Cardiac fibroblast (primary cell): Measurements from ENCODE around the gene CASZ1.

Experiments
- DNase-seq, 2 donors: peaks; one replicate each; pipeline versions ENCODE4 v3.0.0 to v3.0.0-alpha.2; 2010; ENCODE audit warnings: low read depth in 2 of 2
- H3K4me3 ChIP-seq, 2 donors: replicated peaks in 1 of 2; 1 replicate in 1 of 2; 2 replicates in 1 of 2; pipeline ENCODE4 v1.5.1; 2011; ENCODE audit warnings: low read depth in 2 of 2, low read length in 2 of 2, mild to moderate bottlenecking in 2 of 2, moderate library complexity in 1 of 2
- TF ChIP-seq, protein P1 (sequence below): IDR thresholded peaks from one replicate; pipeline ENCODE4 v1.5.1; 2011; ENCODE audit warnings: low read depth, mild to moderate bottlenecking, low read length, inconsistent platforms

CASZ1 gene

GRCh38 chr1:10835822-10836421 is 39.5 kb upstream of the CASZ1 start:
- peak; percentile 5 to 39 for DNase-seq

DNA sequence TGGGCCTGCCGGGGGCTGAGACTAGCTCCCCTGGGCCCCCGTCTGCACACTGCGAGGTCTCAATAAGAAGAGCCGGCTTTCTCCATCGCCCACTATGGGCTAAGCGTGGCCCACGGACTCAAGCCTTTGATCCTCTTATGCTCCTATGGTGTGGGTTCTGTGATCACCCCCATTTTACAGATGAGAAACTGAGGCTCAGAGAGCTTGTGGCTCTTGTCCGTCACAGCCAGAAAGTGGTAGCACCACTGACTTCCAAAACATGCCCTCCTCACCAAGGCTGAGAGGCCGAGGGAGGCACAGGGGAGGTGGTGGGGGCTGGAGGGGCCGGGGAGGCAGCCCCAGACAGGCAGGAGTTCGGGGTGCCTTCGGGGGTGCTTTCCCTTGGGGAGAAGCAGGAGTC is 39.0 kb upstream of the CASZ1 start:
- DNase-seq = no peak
- TF ChIP-seq, protein P1, sequence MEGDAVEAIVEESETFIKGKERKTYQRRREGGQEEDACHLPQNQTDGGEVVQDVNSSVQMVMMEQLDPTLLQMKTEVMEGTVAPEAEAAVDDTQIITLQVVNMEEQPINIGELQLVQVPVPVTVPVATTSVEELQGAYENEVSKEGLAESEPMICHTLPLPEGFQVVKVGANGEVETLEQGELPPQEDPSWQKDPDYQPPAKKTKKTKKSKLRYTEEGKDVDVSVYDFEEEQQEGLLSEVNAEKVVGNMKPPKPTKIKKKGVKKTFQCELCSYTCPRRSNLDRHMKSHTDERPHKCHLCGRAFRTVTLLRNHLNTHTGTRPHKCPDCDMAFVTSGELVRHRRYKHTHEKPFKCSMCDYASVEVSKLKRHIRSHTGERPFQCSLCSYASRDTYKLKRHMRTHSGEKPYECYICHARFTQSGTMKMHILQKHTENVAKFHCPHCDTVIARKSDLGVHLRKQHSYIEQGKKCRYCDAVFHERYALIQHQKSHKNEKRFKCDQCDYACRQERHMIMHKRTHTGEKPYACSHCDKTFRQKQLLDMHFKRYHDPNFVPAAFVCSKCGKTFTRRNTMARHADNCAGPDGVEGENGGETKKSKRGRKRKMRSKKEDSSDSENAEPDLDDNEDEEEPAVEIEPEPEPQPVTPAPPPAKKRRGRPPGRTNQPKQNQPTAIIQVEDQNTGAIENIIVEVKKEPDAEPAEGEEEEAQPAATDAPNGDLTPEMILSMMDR = no peak
- no peak overlapping the region for H3K4me3 ChIP-seq

More at GRCh38 chr1:10835822-10836421, 39.5 kb upstream of the CASZ1 start:
- H3K4me3 ChIP-seq = no peak overlapping the region
- TF ChIP-seq, protein P1 = no peak

- TF ChIP-seq, protein P1 = no peak
- DNase-seq = no peak
- no peak overlapping the region for H3K4me3 ChIP-seq
Observed at GRCh38 chr1:10834770-10835412, 38.4 kb upstream of the CASZ1 start.

DNA sequence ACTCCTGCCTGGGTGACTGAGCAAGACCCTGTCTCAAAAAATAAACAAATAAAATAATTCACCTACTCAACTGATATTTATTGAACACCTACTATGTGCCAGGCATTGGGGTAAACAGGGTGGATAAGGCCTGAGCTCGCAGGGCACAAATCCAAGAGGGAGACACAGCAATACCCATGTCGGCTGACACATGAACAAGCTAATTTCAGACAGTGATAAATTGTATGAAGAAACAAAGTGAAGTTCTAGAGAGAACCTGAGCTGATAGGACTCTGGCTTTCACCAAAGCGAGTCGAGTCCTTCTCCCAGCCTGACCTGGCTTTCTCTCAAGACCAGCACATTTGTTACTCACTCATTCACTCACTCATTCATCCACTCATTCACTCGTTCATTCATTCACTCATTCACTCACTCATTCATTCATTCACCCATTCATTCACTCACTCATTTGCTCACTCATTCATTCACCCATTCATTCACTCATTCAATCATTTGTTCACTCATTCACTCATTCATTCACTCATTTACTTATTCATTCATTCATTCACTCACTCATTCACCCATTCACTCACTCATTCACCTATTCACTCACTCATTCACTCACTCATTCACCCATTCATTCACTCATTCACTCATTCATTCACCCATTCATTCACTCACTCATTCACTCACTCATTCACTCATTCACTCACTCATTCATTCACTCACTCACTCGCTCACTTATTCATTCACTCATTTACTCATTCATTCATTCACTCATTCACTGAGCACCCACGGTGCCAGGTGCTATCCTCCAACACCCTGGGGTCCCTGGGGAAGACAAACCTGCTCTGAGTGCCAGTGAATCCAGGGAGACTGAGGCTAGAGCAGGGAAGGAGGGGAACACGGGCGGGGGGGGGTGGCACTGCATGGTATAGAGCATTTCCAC is 37.4 kb upstream of the CASZ1 start:
- no peak overlapping the region for H3K4me3 ChIP-seq
- DNase-seq = no peak
- TF ChIP-seq, protein P1 = no peak

- no peak overlapping the region for H3K4me3 ChIP-seq
- DNase-seq = no peak
- TF ChIP-seq, protein P1 = no peak
Observed at GRCh38 chr1:10832703-10833102, 36.3 kb upstream of the CASZ1 start.

DNA sequence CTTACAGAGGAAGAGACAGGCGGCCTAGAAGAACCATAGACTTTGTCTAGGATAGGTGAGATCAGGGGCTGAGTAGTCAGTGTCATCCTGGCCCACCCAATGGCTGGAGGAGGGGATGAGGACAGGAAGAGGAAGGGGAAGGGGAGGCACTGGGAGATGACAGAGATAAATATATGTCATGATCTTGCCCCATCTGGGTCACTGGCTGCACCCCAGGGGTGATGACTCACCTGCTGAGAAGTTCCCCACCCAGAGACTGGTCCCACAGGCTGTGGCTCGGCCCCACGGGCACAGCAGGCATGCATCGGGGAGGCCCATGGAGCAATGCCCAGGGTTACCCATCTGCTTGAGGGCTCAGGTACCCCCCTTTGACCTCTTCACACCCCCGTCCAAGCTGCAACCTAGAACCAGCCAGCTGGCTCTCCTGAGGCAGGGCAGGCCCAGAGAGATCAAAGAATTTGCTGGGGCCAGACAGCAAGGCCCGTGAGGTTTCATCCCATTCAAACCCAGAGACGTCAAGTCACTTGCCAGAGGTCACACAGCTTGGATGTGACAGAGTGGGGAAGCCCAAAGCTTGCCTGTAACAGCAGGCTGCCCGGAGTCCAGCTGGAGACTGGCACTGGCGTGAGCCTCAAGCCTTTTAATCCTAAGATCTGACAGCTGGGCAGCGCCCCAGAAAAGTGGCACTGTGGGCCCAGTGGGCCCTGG is 34.7 kb upstream of the CASZ1 start:
- DNase-seq = peak in 1 of 2 donors; percentile 9
- TF ChIP-seq, protein P1 = no peak
- H3K4me3 ChIP-seq = no peak overlapping the region
